ENCODE results near the gene MACC1.

MACC1 gene

DNA sequence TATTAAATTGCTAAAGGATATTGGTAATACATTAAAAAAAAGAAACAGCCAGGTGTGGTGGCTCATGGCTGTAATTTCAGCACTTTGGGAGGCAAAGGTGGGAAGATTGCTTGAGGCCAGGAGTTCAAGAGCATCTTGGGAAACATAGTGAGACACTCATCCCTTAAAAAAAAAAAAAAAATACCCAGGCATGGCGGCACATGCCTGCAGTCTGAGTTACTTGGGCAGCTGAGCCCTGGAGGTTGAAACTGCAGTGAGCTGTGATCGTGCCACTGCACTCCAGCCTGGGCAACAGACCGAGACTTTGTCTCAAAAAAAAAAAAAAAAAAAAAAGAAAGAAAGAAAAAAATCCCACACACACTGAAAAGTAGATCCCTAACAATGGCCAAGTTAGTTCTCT, 59.7 kb downstream of the MACC1 start:
- Histone ChIP-seq H3K9me2 (ENCODE audit: low read depth, low read length) (no peaks in the 10 kb centered on the region), H3K4me2 (ENCODE audit: low read length) (no peak overlapping the region), H4K20me1 (ENCODE audit: insufficient read depth, low read length) (no peaks in the 10 kb centered on the region), H3K9me3 (ENCODE audit: low read length) (no peaks in the 10 kb centered on the region), H3K27ac (ENCODE audit: low read depth, low read length, poor library complexity, severe bottlenecking) (no peak overlapping the region), H3K4me1 (ENCODE audit: insufficient read depth, low read length, severe bottlenecking) (peaks cover 24% of the 10 kb centered on the region), H3K9ac (ENCODE audit: low read length) (no peak overlapping the region), H3K79me2 (ENCODE audit: insufficient read depth, low read length) (no peaks in the 10 kb centered on the region), H3K4me3 (ENCODE audit: low read depth, low read length, poor library complexity, severe bottlenecking) (no peak overlapping the region), H3K36me3 (ENCODE audit: insufficient read depth, low read length) (peaks cover 58% of the 10 kb centered on the region), H3F3A (ENCODE audit: insufficient read depth, low read length) (no peaks in the 10 kb centered on the region), H2AFZ (ENCODE audit: low read length) (no peak overlapping the region), H3K27me3 (ENCODE audit: insufficient read depth, low read length) (no peaks in the 10 kb centered on the region)
- TF ChIP-seq EZH2 (IDR thresholded peaks at IDR 0.05; ENCODE audit: borderline replicate concordance, low read length) (no peak), CTCF (IDR thresholded peaks at IDR 0.05; ENCODE audit: low read length) (no peak)

GRCh38 chr7:20153999-20154398, 63.2 kb downstream of the MACC1 start:
- H3K4me3 ChIP-seq (ENCODE audit: low read depth, low read length, poor library complexity, severe bottlenecking): no peak overlapping the region
- no peak overlapping the region for H2AFZ ChIP-seq (ENCODE audit: low read length)
- H3K9me3 ChIP-seq (ENCODE audit: low read length): no peaks in the 10 kb centered on the region
- H3K27ac ChIP-seq (ENCODE audit: low read depth, low read length, poor library complexity, severe bottlenecking): no peak overlapping the region
- H3K9ac ChIP-seq (ENCODE audit: low read length): no peak overlapping the region
- peaks cover 61% of the 10 kb centered on the region for H3K36me3 ChIP-seq (ENCODE audit: insufficient read depth, low read length)
- H3K9me2 ChIP-seq (ENCODE audit: low read depth, low read length): no peaks in the 10 kb centered on the region
- no peaks in the 10 kb centered on the region for H3K27me3 ChIP-seq (ENCODE audit: insufficient read depth, low read length)
- no peak overlapping the region for H3K4me2 ChIP-seq (ENCODE audit: low read length)
- no peaks in the 10 kb centered on the region for H4K20me1 ChIP-seq (ENCODE audit: insufficient read depth, low read length)
- peaks cover 34% of the 10 kb centered on the region for H3K4me1 ChIP-seq (ENCODE audit: insufficient read depth, low read length, severe bottlenecking)
- no peaks in the 10 kb centered on the region for H3F3A ChIP-seq (ENCODE audit: insufficient read depth, low read length)
- no peaks in the 10 kb centered on the region for H3K79me2 ChIP-seq (ENCODE audit: insufficient read depth, low read length)
- no peak for TF ChIP-seq EZH2 (IDR thresholded peaks at IDR 0.05; ENCODE audit: borderline replicate concordance, low read length)
- no peak for TF ChIP-seq CTCF (IDR thresholded peaks at IDR 0.05; ENCODE audit: low read length)

DNA sequence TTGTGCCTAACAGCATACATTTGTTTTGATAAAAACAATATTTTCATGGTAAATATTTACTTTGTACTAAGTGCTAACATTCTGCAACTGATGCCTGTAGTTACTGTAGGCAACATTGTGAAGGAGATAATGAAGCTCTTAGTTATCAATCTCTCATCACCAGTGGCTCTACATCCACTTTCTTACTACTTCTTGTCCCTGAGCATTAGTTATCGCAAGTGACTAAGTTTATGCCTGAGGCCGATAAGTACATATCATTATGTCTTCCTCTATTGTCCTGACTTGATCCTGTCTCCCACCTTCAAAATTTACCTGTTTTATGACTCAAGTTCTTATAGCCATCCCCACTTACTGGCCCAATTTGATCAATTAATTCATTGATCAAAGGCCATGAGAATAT, 63.6 kb downstream of the MACC1 start:
- Histone ChIP-seq H3K4me3 (ENCODE audit: low read depth, low read length, poor library complexity, severe bottlenecking) (no peak overlapping the region), H3K36me3 (ENCODE audit: insufficient read depth, low read length) (peaks cover 59% of the 10 kb centered on the region), H3K4me1 (ENCODE audit: insufficient read depth, low read length, severe bottlenecking) (peaks cover 33% of the 10 kb centered on the region), H3K79me2 (ENCODE audit: insufficient read depth, low read length) (no peaks in the 10 kb centered on the region), H3K27ac (ENCODE audit: low read depth, low read length, poor library complexity, severe bottlenecking) (no peak overlapping the region), H3K27me3 (ENCODE audit: insufficient read depth, low read length) (no peaks in the 10 kb centered on the region), H3K9ac (ENCODE audit: low read length) (no peak overlapping the region), H4K20me1 (ENCODE audit: insufficient read depth, low read length) (no peaks in the 10 kb centered on the region), H3K4me2 (ENCODE audit: low read length) (no peak overlapping the region), H3F3A (ENCODE audit: insufficient read depth, low read length) (no peaks in the 10 kb centered on the region), H3K9me2 (ENCODE audit: low read depth, low read length) (no peaks in the 10 kb centered on the region), H3K9me3 (ENCODE audit: low read length) (no peaks in the 10 kb centered on the region), H2AFZ (ENCODE audit: low read length) (no peak overlapping the region)
- TF ChIP-seq EZH2 (IDR thresholded peaks at IDR 0.05; ENCODE audit: borderline replicate concordance, low read length): no peak
- no peak for TF ChIP-seq CTCF (IDR thresholded peaks at IDR 0.05; ENCODE audit: low read length)

Data from OCI-LY1 (cell line).